AG04450 (cell line): Measurements from ENCODE around the gene EPHA3. TPM values are rescaled to one million over a fixed set of nuclear protein-coding genes. Genes with fewer than 3 reads are reported as not detected.

Experiments used
- CTCF ChIA-PET: fragments of 300-600, 350-600 bp; formaldehyde crosslinking; extraction: SDS; loops from one replicate; lab custom pipeline; 2022; ENCODE audit warnings: antibody characterized with exemption, inconsistent platforms; lab: Charles Lee
- POLR2A ChIA-PET: fragments of 350-600 bp; formaldehyde crosslinking; extraction: SDS; loops from one replicate; lab custom pipeline; 2021; ENCODE audit warnings: antibody characterized with exemption, inconsistent platforms; lab: Yijun Ruan, JAX
- DNase-seq: peaks from one replicate; pipeline ENCODE4 v3.0.0-alpha.2; 2011; ENCODE audit warnings: low read depth, low spot score
- H3K27ac ChIP-seq: one replicate; pipeline ENCODE4 v1.5.1; 2012; ENCODE audit warnings: low read depth, low read length, control low read depth
- H3K27me3 ChIP-seq: one replicate; pipeline ENCODE4 v1.6.0; 2012; ENCODE audit warnings: low read length; ENCODE audit not compliant: control insufficient read depth, insufficient read depth
- H3K4me3 ChIP-seq: 2 replicates; pipeline ENCODE4 v1.5.1; 2011; ENCODE audit warnings: mild to moderate bottlenecking, low read depth, low read length, control low read depth
- H3K9me3 ChIP-seq: 2 replicates; pipeline ENCODE4 v1.5.1; 2012; ENCODE audit warnings: low read length; ENCODE audit not compliant: control insufficient read depth, insufficient read depth
- CTCF ChIP-seq: IDR thresholded peaks from 2 replicates; pipeline ENCODE4 v1.5.1; 2011; ENCODE audit warnings: low read depth, low read length, control low read depth, inconsistent platforms
- polyA plus RNA-seq: library from polyadenylated mRNA; depleted of rRNA; stranded (reverse); fragments of >200 nt; gene quantifications from 2 replicates; pipeline ENCODE4 v1.2.3, GENCODE V29; 2011

Gene EPHA3
- polyA plus RNA-seq, 1 experiment, result 0.04 TPM

GRCh38 chr3:89474333-89475130 lies 367.1 kb downstream of the EPHA3 start:
- CTCF ChIA-PET, result no interaction called here
- no peak for TF ChIP-seq CTCF

GRCh38 chr3:89488800-89489580 lies 381.6 kb downstream of the EPHA3 start:
- no peak overlapping the region for H3K27ac ChIP-seq
- no peaks in the 10 kb centered on the region for H3K27me3 ChIP-seq
- no peaks in the 10 kb centered on the region for H3K9me3 ChIP-seq
- H3K4me3 ChIP-seq, result no peak overlapping the region
- DNase-seq, result no peak
- TF ChIP-seq CTCF, result no peak
- ChIA-PET CTCF (no interaction called here), POLR2A (no interaction called here)

More at GRCh38 chr3:89474333-89475130, 367.1 kb downstream of the EPHA3 start:
- H3K9me3 ChIP-seq, result no peaks in the 10 kb centered on the region
- no peaks in the 10 kb centered on the region for H3K27me3 ChIP-seq
- no peak for DNase-seq
- POLR2A ChIA-PET, result no interaction called here
- no peak overlapping the region for H3K4me3 ChIP-seq
- H3K27ac ChIP-seq, result no peak overlapping the region

- DNase-seq, result no peak
- Histone ChIP-seq H3K9me3 (no peaks in the 10 kb centered on the region), H3K27ac (no peak overlapping the region), H3K4me3 (no peak overlapping the region), H3K27me3 (no peaks in the 10 kb centered on the region)
- POLR2A ChIA-PET, result no interaction called here
- CTCF ChIA-PET, result no interaction called here
- no peak for TF ChIP-seq CTCF
Measured at GRCh38 chr3:89490129-89490528, 382.7 kb downstream of the EPHA3 start.

DNA sequence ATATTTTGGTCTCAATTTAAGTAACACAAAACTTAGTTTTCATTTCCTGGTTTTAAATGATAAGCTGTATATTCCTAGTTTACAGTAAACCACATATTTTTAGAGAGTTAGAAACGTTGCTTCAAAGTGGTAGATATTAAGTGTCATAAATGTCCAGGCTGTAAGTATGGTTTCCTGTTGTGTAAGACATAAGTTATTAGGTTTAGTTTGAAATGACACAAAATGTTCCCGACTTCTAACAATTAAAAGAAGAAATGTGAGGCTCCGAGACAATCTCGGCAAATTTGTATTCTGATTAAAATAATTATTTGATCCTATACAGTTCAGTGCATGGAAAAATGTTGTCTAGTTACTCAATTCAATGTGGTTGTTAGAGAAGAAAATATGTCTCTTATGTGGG lies 387.3 kb downstream of the EPHA3 start:
- no peak for TF ChIP-seq CTCF
- CTCF ChIA-PET, result no interaction called here
- Histone ChIP-seq H3K9me3 (no peaks in the 10 kb centered on the region), H3K4me3 (no peak overlapping the region), H3K27ac (no peak overlapping the region), H3K27me3 (no peaks in the 10 kb centered on the region)
- DNase-seq, result no peak
- POLR2A ChIA-PET, result no interaction called here

- no peak for DNase-seq
- no peak overlapping the region for H3K27ac ChIP-seq
- H3K27me3 ChIP-seq, result no peaks in the 10 kb centered on the region
- ChIA-PET CTCF (no interaction called here), POLR2A (no interaction called here)
- H3K4me3 ChIP-seq, result no peak overlapping the region
- TF ChIP-seq CTCF, result no peak
- no peaks in the 10 kb centered on the region for H3K9me3 ChIP-seq
Measured at GRCh38 chr3:89503891-89504391, 396.5 kb downstream of the EPHA3 start.
